Smooth muscle cell of bladder (primary cell): Measurements from ENCODE around the gene RFC3. TPM values are rescaled to one million over a fixed set of nuclear protein-coding genes. Genes with fewer than 3 reads are reported as not detected.

ENCODE experiments used
- total RNA-seq: library from RNA; depleted of rRNA; stranded (reverse); fragments of >200 nt; gene quantifications from 2 replicates; pipeline ENCODE4 v1.2.3, GENCODE V29; 2014

RFC3 gene, protein sequence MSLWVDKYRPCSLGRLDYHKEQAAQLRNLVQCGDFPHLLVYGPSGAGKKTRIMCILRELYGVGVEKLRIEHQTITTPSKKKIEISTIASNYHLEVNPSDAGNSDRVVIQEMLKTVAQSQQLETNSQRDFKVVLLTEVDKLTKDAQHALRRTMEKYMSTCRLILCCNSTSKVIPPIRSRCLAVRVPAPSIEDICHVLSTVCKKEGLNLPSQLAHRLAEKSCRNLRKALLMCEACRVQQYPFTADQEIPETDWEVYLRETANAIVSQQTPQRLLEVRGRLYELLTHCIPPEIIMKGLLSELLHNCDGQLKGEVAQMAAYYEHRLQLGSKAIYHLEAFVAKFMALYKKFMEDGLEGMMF
- 1.7 and 2.1 TPM in 2 replicates for total RNA-seq

DNA sequence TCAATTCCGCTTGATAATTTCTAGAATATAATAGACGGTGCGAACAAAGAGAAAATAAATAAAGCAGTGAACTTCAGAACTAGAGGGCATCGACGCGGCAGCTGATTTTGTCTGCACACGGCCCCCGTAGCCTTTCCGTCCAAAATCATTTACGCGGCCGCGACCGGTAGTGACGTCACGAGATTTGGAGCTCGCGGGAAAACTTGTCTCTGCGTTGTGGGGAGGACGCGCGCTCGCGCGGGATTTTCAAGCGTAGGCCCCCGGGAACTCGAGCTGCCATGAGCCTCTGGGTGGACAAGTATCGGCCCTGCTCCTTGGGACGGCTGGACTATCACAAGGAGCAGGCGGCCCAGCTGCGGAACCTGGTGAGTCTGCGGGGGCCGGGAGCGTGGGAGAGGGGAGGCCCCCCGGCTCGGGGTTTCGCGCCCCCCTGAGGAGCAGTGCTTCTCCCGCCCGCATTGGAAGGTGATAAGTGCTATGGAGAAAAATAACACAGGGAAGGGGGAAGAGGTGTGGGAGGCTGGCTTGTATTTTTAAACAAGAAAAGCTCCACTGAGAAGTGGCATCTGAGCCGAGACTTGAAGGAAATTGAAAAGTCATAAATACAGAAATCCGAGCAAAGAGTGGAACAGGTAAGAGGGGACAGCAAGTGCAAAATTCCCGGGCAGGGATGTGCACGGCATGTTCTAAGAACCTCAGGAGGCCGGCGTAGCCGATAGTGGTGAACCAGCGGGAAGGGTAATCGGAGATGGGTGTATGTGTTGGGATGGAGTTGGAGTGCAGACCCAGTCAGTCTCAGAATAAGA is at the start of gene RFC3:
RFC3 (plus strand) TSS at position 249 of the 806 bp plus-strand sequence; CDS start at position 279, 30 bp downstream.

